HG02885 (cell line): ENCODE measurements around the gene LRRC75A.
"Not testable (repeated sequence)": the region's sequence is repeated elsewhere in the genome, so short reads cannot be mapped to it uniquely, and the experiment has no call there.

ENCODE experiments used
- ATAC-seq: cut with Tn5 transposase; IDR thresholded peaks from one replicate; pipeline ENCODE4 v1.9.1; 2021; ENCODE audit warnings: mild to moderate bottlenecking; ENCODE audit not compliant: unreplicated experiment, poor library complexity

Gene LRRC75A

GRCh38 chr17:16491703-16492612 lies at the start of gene LRRC75A:
LRRC75A (minus strand) TSS chr17:16492193; CDS start chr17:16491990, 203 bp downstream.
- ATAC-seq = peak; percentile 83

GRCh38 chr17:16537130-16537458 lies 45.1 kb upstream of the LRRC75A start:
- ATAC-seq = no peak

GRCh38 chr17:16534236-16534635 lies 42.2 kb upstream of the LRRC75A start:
- ATAC-seq = no peak

GRCh38 chr17:16529906-16530305 lies 37.9 kb upstream of the LRRC75A start:
- no peak for ATAC-seq

DNA sequence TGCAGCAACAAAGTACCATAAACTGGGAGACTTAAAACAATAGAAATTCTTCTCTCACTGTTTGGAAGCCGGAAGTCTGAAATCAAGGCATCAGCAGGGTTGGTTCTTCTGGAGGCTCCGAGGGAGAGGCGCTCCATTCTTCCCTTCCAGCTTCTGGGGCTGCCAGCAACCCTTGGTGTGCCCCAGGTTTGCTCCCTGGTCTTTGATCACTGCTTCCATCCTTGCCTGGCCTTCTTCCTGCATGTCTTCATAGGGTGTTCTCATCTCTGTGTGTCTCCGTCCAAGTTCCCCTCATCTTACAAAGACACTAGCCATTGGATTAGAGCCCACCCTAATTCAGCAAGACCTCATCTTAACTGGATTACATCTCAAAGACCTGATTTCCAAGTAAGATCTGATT lies 35.3 kb upstream of the LRRC75A start:
- ATAC-seq = no peak

GRCh38 chr17:16525556-16525955 lies 33.6 kb upstream of the LRRC75A start:
- ATAC-seq = not testable (repeated sequence)

GRCh38 chr17:16521070-16521727 lies 29.2 kb upstream of the LRRC75A start:
- peak; percentile 72 for ATAC-seq

DNA sequence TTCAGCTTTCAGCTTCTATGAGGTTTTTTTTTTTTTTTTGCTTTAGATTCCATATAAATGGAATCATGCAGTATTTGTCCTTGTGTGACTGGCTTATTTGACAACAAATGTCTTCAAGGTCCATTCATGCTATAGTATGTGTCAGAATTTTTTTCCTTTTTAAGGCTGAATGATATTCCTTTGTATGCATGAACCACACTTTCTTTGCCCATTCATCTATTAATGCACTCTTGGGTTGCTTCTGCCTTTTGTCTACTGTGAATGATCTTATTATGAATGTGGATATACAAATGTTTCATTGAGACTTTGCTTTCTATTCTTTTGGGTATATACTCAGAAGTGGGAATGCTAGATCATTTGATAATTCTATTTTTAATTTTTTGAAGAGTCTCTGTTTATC lies 27.0 kb upstream of the LRRC75A start:
- no peak for ATAC-seq

GRCh38 chr17:16517477-16517876 lies 25.5 kb upstream of the LRRC75A start:
- ATAC-seq = no peak

GRCh38 chr17:16516594-16517051 lies 24.6 kb upstream of the LRRC75A start:
- ATAC-seq = no peak

GRCh38 chr17:16515933-16516332 lies 23.9 kb upstream of the LRRC75A start:
- ATAC-seq = no peak

DNA sequence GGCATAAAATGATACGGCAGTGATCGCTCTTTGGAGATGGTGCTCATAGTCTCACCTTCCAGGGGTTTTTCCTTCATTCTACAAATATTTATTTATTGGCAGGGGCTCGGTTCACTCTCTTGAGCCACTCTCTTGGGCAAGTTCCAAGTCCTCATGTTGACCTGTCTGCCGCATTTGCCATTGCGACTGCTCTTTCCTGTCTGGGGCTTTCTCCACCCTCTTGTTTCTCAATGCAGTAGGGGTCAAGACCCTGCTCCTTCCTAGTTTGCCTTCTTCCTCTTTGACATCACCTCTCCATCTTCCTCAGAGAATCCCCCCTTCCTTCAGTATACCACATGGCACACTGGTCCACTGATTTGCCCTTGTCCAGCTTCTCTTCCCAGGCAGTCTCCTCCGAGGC lies 21.9 kb upstream of the LRRC75A start:
- no peak for ATAC-seq

GRCh38 chr17:16512011-16512410 lies 20.0 kb upstream of the LRRC75A start:
- no peak for ATAC-seq

- ATAC-seq = no peak
These were observed 19.6 kb upstream of the LRRC75A start for GRCh38 chr17:16511593-16511992.

DNA sequence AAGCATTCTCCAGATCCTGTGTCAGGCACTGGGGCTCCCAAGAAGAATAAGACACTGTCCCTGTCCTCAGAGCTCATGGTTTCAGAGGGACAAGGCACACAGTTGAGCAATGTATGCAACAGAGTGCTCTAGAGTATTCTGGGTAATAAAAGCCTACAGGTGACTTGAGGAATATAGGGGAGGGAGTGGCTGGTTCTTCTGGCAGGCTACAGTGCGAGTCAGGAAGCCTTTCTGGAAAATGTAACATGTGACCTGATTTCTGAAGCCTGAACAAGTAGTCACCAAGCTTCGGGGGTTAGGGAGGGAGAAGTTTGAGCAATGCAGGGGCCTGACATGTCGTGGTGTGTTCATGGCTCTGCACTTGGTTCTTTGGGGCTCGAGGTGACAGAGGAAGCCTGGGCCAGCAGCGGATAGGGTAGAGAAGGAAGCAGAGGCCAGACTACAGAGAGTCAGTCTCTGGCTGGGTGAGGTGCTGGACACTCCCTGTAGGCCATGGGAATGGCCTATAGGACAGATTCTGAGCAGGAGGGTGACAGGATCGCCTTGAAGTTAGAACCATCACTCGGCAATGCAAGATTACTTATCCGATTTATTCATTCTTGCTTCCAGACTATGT lies 16.0 kb upstream of the LRRC75A start:
- ATAC-seq = no peak

DNA sequence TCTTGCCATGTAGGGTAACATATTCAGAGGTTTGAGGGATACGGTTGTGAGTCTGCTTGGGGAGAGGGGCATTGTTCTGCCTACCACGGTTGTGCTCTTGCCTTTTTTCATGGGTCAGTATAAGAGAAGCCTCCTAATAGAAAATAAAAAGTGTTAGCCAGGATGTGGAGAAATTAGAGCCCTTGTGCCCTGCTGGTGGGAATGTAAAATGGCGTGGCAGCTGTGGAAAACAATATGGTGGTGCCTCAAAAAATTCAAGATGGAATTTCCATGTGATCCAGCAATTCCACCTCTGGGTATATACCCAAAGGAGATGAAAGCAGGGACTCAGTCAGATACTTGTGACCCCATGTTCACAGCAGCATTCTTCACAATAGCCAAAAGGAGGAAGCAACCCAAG lies 14.2 kb upstream of the LRRC75A start:
- ATAC-seq = no peak

DNA sequence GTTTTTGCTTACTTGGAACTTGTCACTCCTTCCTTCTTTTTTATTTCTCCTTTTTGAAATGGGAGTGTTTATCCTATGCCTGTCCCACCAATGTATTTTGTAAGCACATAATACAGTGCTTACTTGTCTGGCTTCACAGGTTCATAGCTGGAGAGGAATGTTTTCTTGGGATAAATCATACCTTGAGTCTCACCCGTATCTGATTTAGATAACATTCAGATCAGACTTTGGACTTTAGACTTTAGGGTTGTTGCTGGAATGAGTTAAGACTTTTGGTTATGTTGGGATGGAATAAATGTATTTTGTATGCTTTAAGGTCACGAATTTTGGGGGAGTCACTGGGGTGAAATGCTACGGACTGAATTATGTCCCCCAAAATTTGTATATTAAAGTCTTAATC lies 13.0 kb upstream of the LRRC75A start:
- ATAC-seq = no peak

- ATAC-seq = no peak
These were observed 5.0 kb upstream of the LRRC75A start for GRCh38 chr17:16496820-16497489.

GRCh38 chr17:16495980-16496819 lies 4.2 kb upstream of the LRRC75A start:
- no peak for ATAC-seq

GRCh38 chr17:16495561-16495960 lies 3.6 kb upstream of the LRRC75A start:
- no peak for ATAC-seq
